ENCODE data around the gene JOSD2. TPM values are rescaled to one million over a fixed set of nuclear protein-coding genes. Genes with fewer than 3 reads are reported as not detected.

Gene JOSD2
- total RNA-seq, 1 donor from 2014 or later = 21.0 TPM

DNA sequence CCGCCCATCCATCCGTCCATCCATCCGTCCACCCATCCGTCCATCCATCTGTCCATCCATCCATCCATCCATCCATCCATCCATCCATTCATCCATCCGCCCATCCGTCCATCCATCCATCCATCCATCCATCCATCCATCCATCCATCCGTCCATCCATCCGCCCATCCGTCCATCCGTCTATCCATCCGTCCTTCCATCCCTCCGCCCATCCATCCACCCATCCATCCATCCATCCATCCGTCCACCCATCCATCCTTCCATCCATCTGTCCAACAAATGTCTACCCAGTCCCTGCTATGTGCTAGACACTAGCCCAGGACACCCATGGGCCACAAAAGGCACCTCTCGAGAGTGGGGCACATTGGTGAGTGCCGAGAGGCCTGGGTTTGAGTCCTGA lies 41.5 kb upstream of the JOSD2 start:
- peaks cover 61% of the 10 kb centered on the region for H3K27me3 Mint-ChIP-seq
- TF ChIP-seq, protein P1, sequence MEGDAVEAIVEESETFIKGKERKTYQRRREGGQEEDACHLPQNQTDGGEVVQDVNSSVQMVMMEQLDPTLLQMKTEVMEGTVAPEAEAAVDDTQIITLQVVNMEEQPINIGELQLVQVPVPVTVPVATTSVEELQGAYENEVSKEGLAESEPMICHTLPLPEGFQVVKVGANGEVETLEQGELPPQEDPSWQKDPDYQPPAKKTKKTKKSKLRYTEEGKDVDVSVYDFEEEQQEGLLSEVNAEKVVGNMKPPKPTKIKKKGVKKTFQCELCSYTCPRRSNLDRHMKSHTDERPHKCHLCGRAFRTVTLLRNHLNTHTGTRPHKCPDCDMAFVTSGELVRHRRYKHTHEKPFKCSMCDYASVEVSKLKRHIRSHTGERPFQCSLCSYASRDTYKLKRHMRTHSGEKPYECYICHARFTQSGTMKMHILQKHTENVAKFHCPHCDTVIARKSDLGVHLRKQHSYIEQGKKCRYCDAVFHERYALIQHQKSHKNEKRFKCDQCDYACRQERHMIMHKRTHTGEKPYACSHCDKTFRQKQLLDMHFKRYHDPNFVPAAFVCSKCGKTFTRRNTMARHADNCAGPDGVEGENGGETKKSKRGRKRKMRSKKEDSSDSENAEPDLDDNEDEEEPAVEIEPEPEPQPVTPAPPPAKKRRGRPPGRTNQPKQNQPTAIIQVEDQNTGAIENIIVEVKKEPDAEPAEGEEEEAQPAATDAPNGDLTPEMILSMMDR (IDR thresholded peaks at IDR 0.05) = no peak
- DNase-seq (no peak), ATAC-seq (ENCODE audit: low read depth) (no peak)
- ChIA-PET POLR2A (no interaction called here), CTCF (no interaction called here)
- H3K27ac Mint-ChIP-seq = no peak overlapping the region
- no peak overlapping the region for H3K4me3 Mint-ChIP-seq
- peaks cover 11% of the 10 kb centered on the region for H3K4me1 Mint-ChIP-seq
- H3K36me3 Mint-ChIP-seq (ENCODE audit: low read depth) = no peaks in the 10 kb centered on the region
- intact Hi-C loops (cut with micrococcal nuclease) = no loop called here
- H3K9me3 Mint-ChIP-seq = no peaks in the 10 kb centered on the region

DNA sequence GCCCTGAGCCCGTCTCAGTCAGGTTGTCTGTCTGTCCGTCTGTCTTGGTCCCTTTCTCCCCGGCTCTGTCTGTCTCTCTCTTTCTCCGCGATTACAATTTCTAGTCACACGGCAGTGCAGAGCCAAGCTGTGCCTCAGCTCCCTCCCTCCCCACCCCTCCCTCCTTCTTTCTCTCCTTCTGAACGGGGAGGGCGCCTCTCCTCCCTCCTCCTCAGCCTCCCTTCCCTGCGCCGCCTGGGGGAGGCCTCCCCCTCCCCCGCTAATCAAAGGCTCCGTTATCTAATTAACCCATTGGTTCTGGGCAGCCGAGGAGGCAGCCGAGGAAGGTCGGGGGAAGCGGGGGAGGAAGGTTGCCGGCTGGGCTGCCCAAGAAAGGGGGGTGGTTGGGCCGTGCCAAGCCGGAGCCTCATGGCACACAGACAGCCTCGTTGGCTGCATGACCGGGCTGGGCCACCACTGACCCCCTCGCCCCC lies 40.8 kb upstream of the JOSD2 start:
- Mint-ChIP-seq H3K4me3 (no peak overlapping the region), H3K36me3 (ENCODE audit: low read depth) (no peaks in the 10 kb centered on the region), H3K27ac (no peak overlapping the region), H3K4me1 (peaks cover 11% of the 10 kb centered on the region), H3K9me3 (no peaks in the 10 kb centered on the region), H3K27me3 (peaks cover 61% of the 10 kb centered on the region)
- POLR2A ChIA-PET = no interaction called here
- CTCF ChIA-PET = no interaction called here
- ATAC-seq (ENCODE audit: low read depth) (no peak), DNase-seq (no peak)
- TF ChIP-seq, protein P1 (IDR thresholded peaks at IDR 0.05) = no peak
- intact Hi-C loops (cut with micrococcal nuclease) = no loop called here

DNA sequence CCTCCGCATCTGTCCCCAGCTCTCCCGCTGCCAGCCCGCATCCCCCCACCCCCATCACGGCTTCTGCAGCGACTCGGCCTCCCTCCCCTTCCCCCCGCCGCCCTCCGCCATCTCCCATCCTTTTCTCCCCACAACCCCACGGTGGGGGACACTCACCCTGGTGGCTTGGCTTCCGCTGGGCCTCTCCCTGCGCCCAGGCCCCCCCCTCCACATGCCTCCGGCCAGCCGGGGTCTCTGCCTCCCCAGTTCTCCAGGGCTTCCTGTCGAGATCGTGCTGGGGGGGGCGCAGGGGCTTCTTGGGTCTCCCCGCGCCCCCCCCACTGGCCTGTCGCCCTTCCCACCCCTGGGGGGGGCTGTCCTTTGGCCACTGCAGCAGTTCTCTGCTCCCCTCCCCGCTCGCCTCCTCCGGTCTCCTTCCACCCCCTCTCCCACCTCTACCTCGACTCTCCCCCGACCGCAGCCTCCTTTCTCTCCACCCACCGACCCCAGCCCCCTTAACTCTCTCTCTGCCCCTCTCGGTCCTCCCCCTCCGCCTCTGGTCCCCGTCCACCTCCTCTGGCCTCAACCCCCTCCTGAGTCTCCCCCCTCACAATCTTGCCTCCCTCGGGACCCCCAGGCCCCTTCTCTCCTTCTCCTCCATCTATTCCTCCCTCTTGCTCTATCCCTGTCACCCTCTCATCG lies 40.2 kb upstream of the JOSD2 start:
- no peak for ATAC-seq (ENCODE audit: low read depth)
- no peak overlapping the region for H3K4me3 Mint-ChIP-seq
- POLR2A ChIA-PET = no interaction called here
- intact Hi-C loops (cut with micrococcal nuclease) = no loop called here
- peaks cover 6% of the 10 kb centered on the region for H3K4me1 Mint-ChIP-seq
- TF ChIP-seq, protein P1 (IDR thresholded peaks at IDR 0.05) = no peak
- no peaks in the 10 kb centered on the region for H3K36me3 Mint-ChIP-seq (ENCODE audit: low read depth)
- CTCF ChIA-PET = no interaction called here
- no peak overlapping the region for H3K27ac Mint-ChIP-seq
- no peak for DNase-seq
- H3K9me3 Mint-ChIP-seq = no peaks in the 10 kb centered on the region
- peaks cover 58% of the 10 kb centered on the region for H3K27me3 Mint-ChIP-seq

DNA sequence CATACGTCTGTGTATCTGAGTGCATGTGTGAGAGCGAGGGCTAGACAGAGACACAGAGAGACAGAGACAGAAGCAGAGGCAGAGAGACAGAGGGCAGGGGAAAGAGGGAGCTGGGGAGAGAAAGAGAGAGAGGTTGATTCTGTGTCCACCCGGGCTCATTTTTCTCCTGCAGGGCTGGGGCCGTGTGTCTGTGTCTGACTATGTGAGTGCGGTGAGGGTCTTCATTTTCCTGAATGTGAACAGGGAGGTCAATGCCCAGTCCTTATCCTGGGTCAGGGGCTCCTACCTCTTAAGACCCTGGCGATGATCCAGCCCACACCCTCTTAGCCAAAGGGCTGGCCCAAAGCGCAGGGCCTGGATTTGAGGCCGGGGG lies 39.6 kb upstream of the JOSD2 start:
- ChIA-PET POLR2A (no interaction called here), CTCF (no interaction called here)
- ATAC-seq (ENCODE audit: low read depth) (no peak), DNase-seq (no peak)
- Mint-ChIP-seq H3K27me3 (peaks cover 56% of the 10 kb centered on the region), H3K36me3 (ENCODE audit: low read depth) (no peaks in the 10 kb centered on the region), H3K4me3 (no peak overlapping the region), H3K27ac (no peak overlapping the region), H3K4me1 (peaks cover 5% of the 10 kb centered on the region), H3K9me3 (no peaks in the 10 kb centered on the region)
- TF ChIP-seq, protein P1 (IDR thresholded peaks at IDR 0.05) = no peak
- intact Hi-C loops (cut with micrococcal nuclease) = no loop called here

DNA sequence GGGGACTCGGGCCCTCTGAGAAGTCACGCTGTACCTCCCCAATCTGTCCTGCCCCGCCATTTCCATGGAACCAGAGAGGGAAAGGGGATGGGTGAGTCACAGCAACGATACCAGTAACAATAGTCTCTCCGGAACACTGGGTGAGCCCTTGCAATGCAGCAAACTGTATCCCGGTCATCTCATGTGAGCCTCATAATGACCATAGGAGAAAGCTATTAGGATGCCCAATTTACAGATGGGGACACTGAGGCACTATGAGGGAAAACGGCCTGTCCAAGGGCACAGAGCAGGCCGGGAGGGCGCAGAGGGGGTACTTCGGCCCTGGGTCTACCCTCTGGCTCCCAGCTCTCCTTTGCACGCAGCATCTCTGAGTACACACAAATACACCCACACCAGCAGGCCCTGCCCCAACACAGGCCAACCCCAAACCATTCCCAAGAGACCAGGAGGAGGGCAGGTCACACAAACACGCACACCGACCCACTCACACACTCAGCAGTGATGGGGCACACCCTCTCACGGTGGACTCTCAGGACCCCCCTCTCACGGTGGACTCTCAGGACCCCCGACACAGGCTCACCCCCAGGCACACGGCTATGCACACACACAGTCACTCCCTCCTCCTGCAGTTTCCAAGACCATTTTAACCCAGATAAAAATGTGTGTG lies 39.1 kb upstream of the JOSD2 start:
- ChIA-PET POLR2A (no interaction called here), CTCF (no interaction called here)
- no peak for DNase-seq
- Mint-ChIP-seq H3K4me1 (peaks cover 4% of the 10 kb centered on the region), H3K9me3 (no peaks in the 10 kb centered on the region), H3K27me3 (peaks cover 51% of the 10 kb centered on the region), H3K27ac (no peak overlapping the region), H3K4me3 (no peak overlapping the region), H3K36me3 (ENCODE audit: low read depth) (no peaks in the 10 kb centered on the region)
- intact Hi-C loops (cut with micrococcal nuclease) = no loop called here
- ATAC-seq (ENCODE audit: low read depth) = no peak
- TF ChIP-seq, protein P1 (IDR thresholded peaks at IDR 0.05) = no peak

Data from activated B cell treated with CpG ODN at 0.5 μM for 24 hours (primary cell).